ENCODE results near the gene HPD. TPM values are rescaled to one million over a fixed set of nuclear protein-coding genes. Genes with fewer than 3 reads are reported as not detected.

HPD gene
- total RNA-seq, 1 experiment from 2014 or later = 0.39 TPM

DNA sequence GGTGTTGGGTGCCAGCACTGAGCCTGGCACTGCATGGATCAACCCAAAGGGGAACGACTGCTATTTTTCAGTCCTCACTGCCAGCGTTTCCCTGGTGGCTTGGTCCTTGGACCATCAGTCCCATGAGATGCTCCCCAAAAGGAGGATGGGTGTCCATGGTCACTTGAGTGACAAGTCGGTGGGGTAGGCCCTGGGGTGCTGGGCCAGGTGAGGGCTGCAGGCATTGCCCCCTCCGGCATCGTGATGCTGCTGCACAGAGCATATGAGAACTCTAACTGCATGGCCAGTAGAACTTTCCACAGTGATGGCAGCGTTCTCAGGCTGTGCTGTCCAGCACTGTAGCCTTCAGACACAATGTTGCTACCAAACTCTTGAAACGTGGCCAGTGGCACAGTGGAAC, 38.6 kb downstream of the HPD start:
- Mint-ChIP-seq H3K27ac (no peak overlapping the region), H3K36me3 (peaks cover 23% of the 10 kb centered on the region)
- DNase-seq (ENCODE audit: low spot score) = no peak

DNA sequence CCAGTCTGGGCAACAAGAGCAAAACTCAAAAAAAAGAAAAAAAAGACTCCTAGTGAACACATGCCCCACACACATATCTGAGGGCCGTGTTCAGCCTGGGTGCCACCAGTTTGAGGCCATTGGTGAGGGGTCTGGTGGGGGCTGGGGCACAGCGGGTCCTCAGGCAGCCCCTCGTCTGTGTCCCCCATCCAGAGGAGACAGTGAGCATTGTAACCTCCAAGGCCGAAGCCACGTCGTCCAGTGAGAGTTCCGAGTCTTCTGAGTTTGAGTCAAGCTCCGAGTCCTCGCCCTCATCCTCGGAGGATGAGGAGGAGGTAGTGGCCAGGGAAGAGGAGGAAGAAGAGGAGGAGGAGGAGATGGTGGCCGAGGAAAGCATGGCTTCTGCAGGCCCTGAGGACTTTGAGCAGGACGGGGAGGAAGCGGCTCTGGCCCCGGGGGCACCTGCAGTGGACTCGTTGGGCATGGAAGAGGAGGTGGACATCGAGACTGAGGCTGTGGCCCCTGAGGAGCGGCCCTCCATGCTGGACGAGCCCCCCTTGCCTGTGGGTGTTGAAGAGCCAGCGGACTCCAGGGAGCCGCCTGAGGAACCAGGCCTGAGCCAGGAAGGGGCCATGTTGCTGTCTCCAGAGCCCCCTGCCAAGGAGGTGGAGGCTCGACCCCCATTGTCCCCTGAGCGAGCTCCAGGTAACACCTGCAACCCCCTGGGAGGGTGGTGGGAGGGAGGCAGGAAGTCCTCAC, 39.3 kb downstream of the HPD start:
- no peaks in the 10 kb centered on the region for H3K27me3 Mint-ChIP-seq (ENCODE audit: low read depth)
- H3K36me3 Mint-ChIP-seq = peaks cover 23% of the 10 kb centered on the region
- no peaks in the 10 kb centered on the region for H3K4me1 Mint-ChIP-seq
- ATAC-seq (no peak), DNase-seq (ENCODE audit: low spot score) (no peak)
- ChIA-PET CTCF (interaction anchor here (1.4 kb wide), 1 partner anchor 25 kb away, joined by 5 read pairs; no protein-coding TSS in a partner anchor), POLR2A (no interaction called here)
- no peaks in the 10 kb centered on the region for H3K9me3 Mint-ChIP-seq
- no peak overlapping the region for H3K27ac Mint-ChIP-seq
- no peak overlapping the region for H3K4me3 Mint-ChIP-seq
- TF ChIP-seq FOXK1 (CRISPR knock-in tag; IDR thresholded peaks at IDR 0.05) (no peak), ATF1 (CRISPR knock-in tag; IDR thresholded peaks at IDR 0.05) (no peak), FOXJ3 (CRISPR knock-in tag; IDR thresholded peaks at IDR 0.05; ENCODE audit: borderline replicate concordance) (no peak), SMAD3 (CRISPR knock-in tag; IDR thresholded peaks at IDR 0.05; ENCODE audit: borderline replicate concordance) (no peak), TCF7 (CRISPR knock-in tag; IDR thresholded peaks at IDR 0.05; ENCODE audit: low read depth) (no peak), FOXP1 (CRISPR knock-in tag; IDR thresholded peaks at IDR 0.05; ENCODE audit: borderline replicate concordance) (no peak), ZBTB21 (CRISPR knock-in tag; IDR thresholded peaks at IDR 0.05; ENCODE audit: borderline replicate concordance) (no peak)
- TF ChIP-seq, protein P1, sequence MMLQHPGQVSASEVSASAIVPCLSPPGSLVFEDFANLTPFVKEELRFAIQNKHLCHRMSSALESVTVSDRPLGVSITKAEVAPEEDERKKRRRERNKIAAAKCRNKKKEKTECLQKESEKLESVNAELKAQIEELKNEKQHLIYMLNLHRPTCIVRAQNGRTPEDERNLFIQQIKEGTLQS (CRISPR knock-in tag; conservative IDR thresholded peaks at IDR 0.05) = no peak
- TF ChIP-seq, protein P2, sequence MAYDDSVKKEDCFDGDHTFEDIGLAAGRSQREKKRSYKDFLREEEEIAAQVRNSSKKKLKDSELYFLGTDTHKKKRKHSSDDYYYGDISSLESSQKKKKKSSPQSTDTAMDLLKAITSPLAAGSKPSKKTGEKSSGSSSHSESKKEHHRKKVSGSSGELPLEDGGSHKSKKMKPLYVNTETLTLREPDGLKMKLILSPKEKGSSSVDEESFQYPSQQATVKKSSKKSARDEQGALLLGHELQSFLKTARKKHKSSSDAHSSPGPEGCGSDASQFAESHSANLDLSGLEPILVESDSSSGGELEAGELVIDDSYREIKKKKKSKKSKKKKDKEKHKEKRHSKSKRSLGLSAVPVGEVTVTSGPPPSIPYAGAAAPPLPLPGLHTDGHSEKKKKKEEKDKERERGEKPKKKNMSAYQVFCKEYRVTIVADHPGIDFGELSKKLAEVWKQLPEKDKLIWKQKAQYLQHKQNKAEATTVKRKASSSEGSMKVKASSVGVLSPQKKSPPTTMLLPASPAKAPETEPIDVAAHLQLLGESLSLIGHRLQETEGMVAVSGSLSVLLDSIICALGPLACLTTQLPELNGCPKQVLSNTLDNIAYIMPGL (CRISPR knock-in tag; IDR thresholded peaks at IDR 0.05) = no peak
- TF ChIP-seq, protein P3, sequence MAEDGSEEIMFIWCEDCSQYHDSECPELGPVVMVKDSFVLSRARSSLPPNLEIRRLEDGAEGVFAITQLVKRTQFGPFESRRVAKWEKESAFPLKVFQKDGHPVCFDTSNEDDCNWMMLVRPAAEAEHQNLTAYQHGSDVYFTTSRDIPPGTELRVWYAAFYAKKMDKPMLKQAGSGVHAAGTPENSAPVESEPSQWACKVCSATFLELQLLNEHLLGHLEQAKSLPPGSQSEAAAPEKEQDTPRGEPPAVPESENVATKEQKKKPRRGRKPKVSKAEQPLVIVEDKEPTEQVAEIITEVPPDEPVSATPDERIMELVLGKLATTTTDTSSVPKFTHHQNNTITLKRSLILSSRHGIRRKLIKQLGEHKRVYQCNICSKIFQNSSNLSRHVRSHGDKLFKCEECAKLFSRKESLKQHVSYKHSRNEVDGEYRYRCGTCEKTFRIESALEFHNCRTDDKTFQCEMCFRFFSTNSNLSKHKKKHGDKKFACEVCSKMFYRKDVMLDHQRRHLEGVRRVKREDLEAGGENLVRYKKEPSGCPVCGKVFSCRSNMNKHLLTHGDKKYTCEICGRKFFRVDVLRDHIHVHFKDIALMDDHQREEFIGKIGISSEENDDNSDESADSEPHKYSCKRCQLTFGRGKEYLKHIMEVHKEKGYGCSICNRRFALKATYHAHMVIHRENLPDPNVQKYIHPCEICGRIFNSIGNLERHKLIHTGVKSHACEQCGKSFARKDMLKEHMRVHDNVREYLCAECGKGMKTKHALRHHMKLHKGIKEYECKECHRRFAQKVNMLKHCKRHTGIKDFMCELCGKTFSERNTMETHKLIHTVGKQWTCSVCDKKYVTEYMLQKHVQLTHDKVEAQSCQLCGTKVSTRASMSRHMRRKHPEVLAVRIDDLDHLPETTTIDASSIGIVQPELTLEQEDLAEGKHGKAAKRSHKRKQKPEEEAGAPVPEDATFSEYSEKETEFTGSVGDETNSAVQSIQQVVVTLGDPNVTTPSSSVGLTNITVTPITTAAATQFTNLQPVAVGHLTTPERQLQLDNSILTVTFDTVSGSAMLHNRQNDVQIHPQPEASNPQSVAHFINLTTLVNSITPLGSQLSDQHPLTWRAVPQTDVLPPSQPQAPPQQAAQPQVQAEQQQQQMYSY (CRISPR knock-in tag; IDR thresholded peaks at IDR 0.05) = no peak
- TF ChIP-seq, protein P4, sequence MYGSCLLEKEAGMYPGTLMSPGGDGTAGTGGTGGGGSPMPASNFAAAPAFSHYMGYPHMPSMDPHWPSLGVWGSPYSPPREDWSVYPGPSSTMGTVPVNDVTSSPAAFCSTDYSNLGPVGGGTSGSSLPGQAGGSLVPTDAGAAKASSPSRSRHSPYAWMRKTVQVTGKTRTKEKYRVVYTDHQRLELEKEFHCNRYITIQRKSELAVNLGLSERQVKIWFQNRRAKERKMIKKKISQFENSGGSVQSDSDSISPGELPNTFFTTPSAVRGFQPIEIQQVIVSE (CRISPR knock-in tag; IDR thresholded peaks at IDR 0.05; ENCODE audit: borderline replicate concordance) = no peak
- TF ChIP-seq, protein P5, sequence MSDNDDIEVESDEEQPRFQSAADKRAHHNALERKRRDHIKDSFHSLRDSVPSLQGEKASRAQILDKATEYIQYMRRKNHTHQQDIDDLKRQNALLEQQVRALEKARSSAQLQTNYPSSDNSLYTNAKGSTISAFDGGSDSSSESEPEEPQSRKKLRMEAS (CRISPR knock-in tag; IDR thresholded peaks at IDR 0.05) = no peak

More for the DNA sequence above, 38.6 kb downstream of the HPD start:
- TF ChIP-seq IRF2 (CRISPR knock-in tag; IDR thresholded peaks at IDR 0.05; ENCODE audit: borderline replicate concordance, low read depth) = no peak
- TF ChIP-seq, protein P2 (CRISPR knock-in tag; IDR thresholded peaks at IDR 0.05) = no peak
- TF ChIP-seq ETV6 (CRISPR knock-in tag; IDR thresholded peaks at IDR 0.05) = no peak
- TF ChIP-seq ZNF219 (CRISPR knock-in tag; IDR thresholded peaks at IDR 0.05; ENCODE audit: borderline replicate concordance) = no peak
- ChIA-PET CTCF (interaction anchor here (1.4 kb wide), 1 partner anchor 26 kb away, joined by 5 read pairs; no protein-coding TSS in a partner anchor), POLR2A (no interaction called here)
- no peaks in the 10 kb centered on the region for H3K9me3 Mint-ChIP-seq
- ATAC-seq = no peak
- H3K4me1 Mint-ChIP-seq = no peaks in the 10 kb centered on the region
- H3K27me3 Mint-ChIP-seq (ENCODE audit: low read depth) = no peaks in the 10 kb centered on the region
- no peak overlapping the region for H3K4me3 Mint-ChIP-seq
